SJSA1 (cell line): Measurements from ENCODE around the gene DDIT3. TPM values are rescaled to one million over a fixed set of nuclear protein-coding genes. Genes with fewer than 3 reads are reported as not detected.

Source experiments
- DNase-seq, 2 experiments: peaks; one replicate each; pipeline ENCODE4 v3.0.0-alpha.2; 2015 to 2020; ENCODE audit warnings: low spot score in 2 of 2, low read depth in 1 of 2
- H3K27ac ChIP-seq: fragments of 250-450 bp; sonication (Bioruptor Pico); 2 replicates; pipeline ENCODE4 v1.5.1; 2020; ENCODE audit warnings: mild to moderate bottlenecking, moderate library complexity
- H3K27me3 ChIP-seq: fragments of 250-450 bp; sonication (Bioruptor Pico); replicated peaks from 2 replicates; pipeline ENCODE4 v1.5.1; 2020; ENCODE audit warnings: mild to moderate bottlenecking, moderate library complexity
- H3K36me3 ChIP-seq: fragments of 250-450 bp; sonication (Bioruptor Pico); 2 replicates; pipeline ENCODE4 v1.5.1; 2020; ENCODE audit warnings: mild to moderate bottlenecking
- H3K4me1 ChIP-seq: fragments of 250-450 bp; sonication (Bioruptor Pico); replicated peaks from 2 replicates; pipeline ENCODE4 v1.6.1; 2021; ENCODE audit warnings: mild to moderate bottlenecking
- H3K4me3 ChIP-seq: fragments of 250-450 bp; sonication (Bioruptor Pico); 2 replicates; pipeline ENCODE4 v1.5.1; 2020; ENCODE audit warnings: mild to moderate bottlenecking
- H3K9me3 ChIP-seq: fragments of 250-450 bp; sonication (Bioruptor Pico); replicated peaks from 2 replicates; pipeline ENCODE4 v1.5.1; 2020; ENCODE audit warnings: mild to moderate bottlenecking
- total RNA-seq: library from RNA; depleted of rRNA; stranded (reverse); fragments of >200 nt; shearing (Covaris generic); gene quantifications from 2 replicates; pipeline ENCODE4 v1.2.3, GENCODE V29; 2014

Gene DDIT3
- total RNA-seq, 1 experiment from 2014 or later = 686 TPM

- Histone ChIP-seq H3K27ac (no peak overlapping the region), H3K4me3 (no peak overlapping the region), H3K36me3 (peaks cover 84% of the 10 kb centered on the region), H3K9me3 (no peaks in the 10 kb centered on the region), H3K27me3 (no peaks in the 10 kb centered on the region), H3K4me1 (peaks cover 27% of the 10 kb centered on the region)
- peak in 1 of 2 experiments; percentile 78 for DNase-seq
Observed at GRCh38 chr12:57526477-57527126, 6.3 kb upstream of the DDIT3 start.

- peaks cover 76% of the 10 kb centered on the region for H3K36me3 ChIP-seq
- peaks cover 35% of the 10 kb centered on the region for H3K4me1 ChIP-seq
- no peak overlapping the region for H3K27ac ChIP-seq
- DNase-seq = peak in 1 of 2 experiments; percentile 77
- H3K9me3 ChIP-seq = no peaks in the 10 kb centered on the region
- no peaks in the 10 kb centered on the region for H3K27me3 ChIP-seq
- no peak overlapping the region for H3K4me3 ChIP-seq
Observed at GRCh38 chr12:57525615-57526383, 5.5 kb upstream of the DDIT3 start.

GRCh38 chr12:57524814-57525614, 4.7 kb upstream of the DDIT3 start:
- Histone ChIP-seq H3K9me3 (no peaks in the 10 kb centered on the region), H3K4me3 (no peak overlapping the region), H3K4me1 (peaks cover 37% of the 10 kb centered on the region), H3K27me3 (no peaks in the 10 kb centered on the region), H3K36me3 (peaks cover 71% of the 10 kb centered on the region), H3K27ac (no peak overlapping the region)
- peak in 1 of 2 experiments; percentile 80 for DNase-seq

- H3K27me3 ChIP-seq = no peaks in the 10 kb centered on the region
- DNase-seq = peak in 1 of 2 experiments; percentile 85
- peaks cover 45% of the 10 kb centered on the region for H3K4me1 ChIP-seq
- peak overlapping the region; percentile 51 for H3K4me3 ChIP-seq
- H3K36me3 ChIP-seq = peaks cover 73% of the 10 kb centered on the region
- peak overlapping the region; percentile 46 for H3K27ac ChIP-seq
- no peaks in the 10 kb centered on the region for H3K9me3 ChIP-seq
Observed at GRCh38 chr12:57523706-57524614, 3.6 kb upstream of the DDIT3 start.

- Histone ChIP-seq H3K27ac (peak overlapping the region; percentile 95), H3K36me3 (peaks cover 73% of the 10 kb centered on the region), H3K4me1 (peaks cover 54% of the 10 kb centered on the region), H3K4me3 (peak overlapping the region; percentile 51), H3K27me3 (no peaks in the 10 kb centered on the region), H3K9me3 (no peaks in the 10 kb centered on the region)
- DNase-seq = no peak
Observed at GRCh38 chr12:57522887-57523705, 2.8 kb upstream of the DDIT3 start.

- peaks cover 73% of the 10 kb centered on the region for H3K36me3 ChIP-seq
- peaks cover 62% of the 10 kb centered on the region for H3K4me1 ChIP-seq
- no peaks in the 10 kb centered on the region for H3K27me3 ChIP-seq
- no peaks in the 10 kb centered on the region for H3K9me3 ChIP-seq
- peak within 1 kb of the TSS; percentile 51 for H3K4me3 ChIP-seq
- DNase-seq = no peak
- peak within 1 kb of the TSS; percentile 95 for H3K27ac ChIP-seq
Observed at GRCh38 chr12:57522011-57522886, 1.9 kb upstream of the DDIT3 start, which contains the start of gene MBD6. MBD6 (plus strand) TSS chr12:57522824; CDS start chr12:57524304, 1,480 bp downstream.

- peak overlapping the region; percentile 95 for H3K27ac ChIP-seq
- peaks cover 66% of the 10 kb centered on the region for H3K4me1 ChIP-seq
- no peaks in the 10 kb centered on the region for H3K9me3 ChIP-seq
- DNase-seq = no peak
- H3K4me3 ChIP-seq = peak overlapping the region; percentile 51
- peaks cover 73% of the 10 kb centered on the region for H3K36me3 ChIP-seq
- no peaks in the 10 kb centered on the region for H3K27me3 ChIP-seq
Observed at GRCh38 chr12:57521525-57522010, 1.3 kb upstream of the DDIT3 start.

- Histone ChIP-seq H3K9me3 (no peaks in the 10 kb centered on the region), H3K4me1 (peaks cover 63% of the 10 kb centered on the region), H3K36me3 (peaks cover 73% of the 10 kb centered on the region)
Observed at GRCh38 chr12:57519796-57520052, 590 bp downstream of the DDIT3 start.

GRCh38 chr12:57518920-57519795, 1.2 kb downstream of the DDIT3 start:
- Histone ChIP-seq H3K9me3 (no peaks in the 10 kb centered on the region), H3K27me3 (no peaks in the 10 kb centered on the region), H3K4me1 (peaks cover 58% of the 10 kb centered on the region), H3K27ac (peak overlapping the region; percentile 76), H3K4me3 (peak overlapping the region; percentile 60), H3K36me3 (peaks cover 73% of the 10 kb centered on the region)
- DNase-seq = peak in 1 of 2 experiments; percentile 86

More at GRCh38 chr12:57519796-57520052, 590 bp downstream of the DDIT3 start:
- DNase-seq = no peak
- Histone ChIP-seq H3K27ac (peak overlapping the region; percentile 76), H3K27me3 (no peaks in the 10 kb centered on the region), H3K4me3 (peak overlapping the region; percentile 60)

- DNase-seq = peak; percentile 77 to 82
- Histone ChIP-seq H3K4me3 (peak overlapping the region; percentile 60), H3K27me3 (no peaks in the 10 kb centered on the region), H3K27ac (peak overlapping the region; percentile 0), H3K36me3 (peaks cover 73% of the 10 kb centered on the region), H3K9me3 (no peaks in the 10 kb centered on the region), H3K4me1 (peaks cover 49% of the 10 kb centered on the region)
Observed at GRCh38 chr12:57518176-57518919, 2.0 kb downstream of the DDIT3 start.
